KMS-11 (cell line): ENCODE data around the gene JAG1.
"Not testable (repeated sequence)": the region's sequence is repeated elsewhere in the genome, so short reads cannot be mapped to it uniquely, and the experiment has no call there.

Experiments
- H2AFZ ChIP-seq: fragments of 200-600 bp; sonication (generic); 2 replicates; pipeline ENCODE4 v1.6.1; 2016; ENCODE audit warnings: antibody characterized with exemption, mixed run types, low read depth
- H3K27ac ChIP-seq: fragments of 200-600 bp; sonication (generic); 2 replicates; pipeline ENCODE4 v1.6.1; 2016; ENCODE audit warnings: mild to moderate bottlenecking, mixed run types
- H3K27me3 ChIP-seq: fragments of 200-600 bp; sonication (generic); 2 replicates; pipeline ENCODE4 v1.6.1; 2017; ENCODE audit warnings: mild to moderate bottlenecking, low read depth, mixed run types, moderate library complexity; ENCODE audit not compliant: insufficient read depth
- H3K36me3 ChIP-seq: fragments of 200-600 bp; sonication (generic); 2 replicates; pipeline ENCODE4 v1.6.1; 2017; ENCODE audit warnings: mild to moderate bottlenecking, mixed run types; ENCODE audit not compliant: insufficient read depth
- H3K4me1 ChIP-seq: fragments of 200-600 bp; sonication (generic); 2 replicates; pipeline ENCODE4 v1.6.1; 2016; ENCODE audit warnings: mild to moderate bottlenecking, low read depth, mixed run types; ENCODE audit not compliant: poor library complexity, severe bottlenecking
- H3K4me2 ChIP-seq: fragments of 200-600 bp; sonication (generic); 2 replicates; pipeline ENCODE4 v1.7.0; 2016; ENCODE audit warnings: mild to moderate bottlenecking, mixed run types
- H3K4me3 ChIP-seq: fragments of 200-600 bp; sonication (generic); IDR thresholded peaks from 2 replicates; pipeline ENCODE4 v1.6.1; 2017; ENCODE audit warnings: low read depth, low read length, mixed read lengths; ENCODE audit not compliant: insufficient read depth
- H3K79me2 ChIP-seq: fragments of 200-600 bp; sonication (generic); 2 replicates; pipeline ENCODE4 v1.6.1; 2016; ENCODE audit warnings: low read depth, mixed run types; ENCODE audit not compliant: insufficient read depth
- H3K9ac ChIP-seq: fragments of 200-600 bp; sonication (generic); 2 replicates; pipeline ENCODE4 v1.6.1; 2016; ENCODE audit warnings: mild to moderate bottlenecking, mixed run types
- H4K20me1 ChIP-seq: fragments of 200-600 bp; sonication (generic); 2 replicates; pipeline ENCODE4 v1.6.1; 2016; ENCODE audit warnings: mild to moderate bottlenecking, mixed run types; ENCODE audit not compliant: insufficient read depth
- CTCF ChIP-seq: fragments of 200-600 bp; sonication (generic); conservative IDR thresholded peaks from 2 replicates; pipeline ENCODE4 v1.6.1; 2017; ENCODE audit warnings: low read depth, mild to moderate bottlenecking, antibody characterized with exemption, low read length, moderate library complexity, mixed read lengths

JAG1 gene

GRCh38 chr20:10622657-10623418, 51.0 kb downstream of the JAG1 start:
- Histone ChIP-seq H2AFZ (no peak overlapping the region), H3K4me1 (no peaks in the 10 kb centered on the region), H4K20me1 (no peaks in the 10 kb centered on the region), H3K9ac (no peak overlapping the region), H3K36me3 (no peaks in the 10 kb centered on the region), H3K27me3 (no peaks in the 10 kb centered on the region), H3K27ac (no peak overlapping the region), H3K4me3 (no peak overlapping the region), H3K79me2 (no peaks in the 10 kb centered on the region), H3K4me2 (no peak overlapping the region)
- no peak for TF ChIP-seq CTCF

GRCh38 chr20:10621149-10621548, 52.6 kb downstream of the JAG1 start:
- no peaks in the 10 kb centered on the region for H4K20me1 ChIP-seq
- no peak for TF ChIP-seq CTCF
- H3K27ac ChIP-seq = no peak overlapping the region
- no peak overlapping the region for H3K9ac ChIP-seq
- no peaks in the 10 kb centered on the region for H3K27me3 ChIP-seq
- no peaks in the 10 kb centered on the region for H3K79me2 ChIP-seq
- no peak overlapping the region for H2AFZ ChIP-seq
- no peaks in the 10 kb centered on the region for H3K36me3 ChIP-seq
- no peak overlapping the region for H3K4me3 ChIP-seq
- H3K4me1 ChIP-seq = no peaks in the 10 kb centered on the region
- no peak overlapping the region for H3K4me2 ChIP-seq

DNA sequence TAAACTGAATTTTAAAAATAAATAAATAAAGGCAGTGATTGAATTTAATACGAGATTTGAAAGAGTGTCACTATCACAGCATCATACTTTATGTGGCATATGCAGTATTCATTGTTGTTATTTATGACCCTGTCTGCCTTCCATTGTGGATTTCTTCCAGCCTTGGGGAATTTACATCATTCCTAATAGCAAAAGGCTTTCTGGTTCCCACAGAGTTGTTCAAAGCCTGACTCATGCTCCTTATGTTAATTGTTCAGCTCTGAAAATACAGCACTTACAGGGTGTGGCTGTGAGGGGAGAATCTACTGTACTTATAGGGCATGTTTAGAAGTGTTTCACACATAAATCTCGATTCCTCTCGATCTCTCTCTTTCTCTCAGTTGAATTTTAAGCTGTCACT, 54.4 kb downstream of the JAG1 start:
- Histone ChIP-seq H3K27ac (no peak overlapping the region), H3K79me2 (no peaks in the 10 kb centered on the region), H3K9ac (no peak overlapping the region), H3K4me3 (no peak overlapping the region), H3K27me3 (no peaks in the 10 kb centered on the region), H2AFZ (no peak overlapping the region), H4K20me1 (no peaks in the 10 kb centered on the region), H3K4me2 (no peak overlapping the region), H3K4me1 (no peaks in the 10 kb centered on the region), H3K36me3 (no peaks in the 10 kb centered on the region)
- TF ChIP-seq CTCF = no peak

DNA sequence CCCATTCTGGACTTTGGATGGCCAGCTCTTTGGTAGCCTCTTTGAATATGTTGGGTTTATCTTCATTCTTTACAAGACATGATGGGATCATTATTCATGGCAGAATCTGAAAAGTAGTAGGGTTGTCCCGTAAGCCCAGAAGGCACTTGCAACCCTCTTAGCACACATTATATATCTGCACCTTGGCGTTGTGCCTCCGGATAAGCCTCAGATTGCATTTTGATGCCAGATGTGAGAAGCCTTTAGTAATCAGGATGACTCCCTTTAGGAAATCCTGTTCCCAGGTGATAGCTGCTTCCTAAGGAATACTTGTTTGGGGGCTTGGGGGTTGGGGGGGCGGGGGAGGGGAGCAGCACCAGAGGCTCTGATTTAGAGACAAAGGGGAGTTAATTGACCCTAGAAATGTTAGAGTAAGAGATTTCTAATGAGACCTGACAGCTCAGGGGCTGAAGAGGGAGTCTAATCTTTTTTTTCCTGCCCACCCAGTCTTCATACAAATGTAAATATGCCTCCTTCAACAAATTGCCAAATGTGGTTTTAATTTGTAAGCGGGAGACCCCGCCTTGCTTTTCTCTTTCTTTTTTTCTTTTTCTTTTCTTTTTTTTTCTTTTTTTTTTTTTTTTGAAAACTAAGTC, 55.1 kb downstream of the JAG1 start:
- H3K4me3 ChIP-seq = no peak overlapping the region
- H3K79me2 ChIP-seq = no peaks in the 10 kb centered on the region
- TF ChIP-seq CTCF = no peak
- no peak overlapping the region for H3K27ac ChIP-seq
- no peaks in the 10 kb centered on the region for H3K27me3 ChIP-seq
- H3K9ac ChIP-seq = no peak overlapping the region
- no peaks in the 10 kb centered on the region for H4K20me1 ChIP-seq
- no peaks in the 10 kb centered on the region for H3K4me1 ChIP-seq
- no peak overlapping the region for H3K4me2 ChIP-seq
- no peaks in the 10 kb centered on the region for H3K36me3 ChIP-seq
- H2AFZ ChIP-seq = no peak overlapping the region

DNA sequence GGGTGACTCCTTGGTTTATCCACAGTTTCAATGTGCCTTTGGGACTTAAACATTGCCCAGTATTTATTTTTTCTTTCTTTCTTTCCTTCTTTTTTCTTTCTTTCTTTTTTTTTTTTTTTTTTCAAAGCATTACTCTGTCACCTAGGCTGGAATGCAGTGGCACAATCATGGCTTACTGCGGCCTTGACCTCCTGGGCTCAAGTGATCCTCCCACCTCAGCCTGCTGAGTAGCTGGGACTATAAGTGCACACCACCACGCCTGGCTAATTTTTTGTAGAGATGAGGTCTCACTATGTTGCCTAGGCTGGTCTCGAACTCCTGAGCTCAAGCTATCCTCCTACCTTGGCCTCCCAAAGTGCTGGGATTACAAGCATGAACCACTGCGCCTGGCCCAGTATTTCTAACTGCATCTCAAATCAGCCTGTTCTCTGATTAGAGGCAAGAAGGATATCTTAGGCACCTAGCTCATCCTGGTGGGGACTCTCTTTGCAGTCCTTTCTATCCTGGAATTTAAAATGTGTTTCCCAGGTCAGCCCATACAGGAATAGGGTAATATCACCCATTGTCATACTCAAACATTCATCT, 56.2 kb downstream of the JAG1 start:
- not testable (repeated sequence) for H3K4me2 ChIP-seq, H3K79me2 ChIP-seq, H2AFZ ChIP-seq, H3K27ac ChIP-seq, H3K9ac ChIP-seq, H3K36me3 ChIP-seq, H3K4me3 ChIP-seq, H4K20me1 ChIP-seq, H3K4me1 ChIP-seq, H3K27me3 ChIP-seq
